HG03378 (cell line): Measurements from ENCODE around the gene FBN3.
"Not testable (repeated sequence)": the region's sequence is repeated elsewhere in the genome, so short reads cannot be mapped to it uniquely, and the experiment has no call there.

Experiments
- ATAC-seq: cut with Tn5 transposase; IDR thresholded peaks from one replicate; pipeline ENCODE4 v1.9.1; 2021; ENCODE audit warnings: mild to moderate bottlenecking, moderate library complexity; ENCODE audit not compliant: unreplicated experiment

Gene FBN3

GRCh38 chr19:8120636-8121480 lies 28.5 kb downstream of the FBN3 start:
- ATAC-seq: no peak

GRCh38 chr19:8117991-8118390 lies 31.4 kb downstream of the FBN3 start:
- no peak for ATAC-seq

GRCh38 chr19:8116437-8117293 lies 32.7 kb downstream of the FBN3 start:
- ATAC-seq: no peak

- ATAC-seq: no peak
Observed at GRCh38 chr19:8115805-8116396, 33.5 kb downstream of the FBN3 start.

GRCh38 chr19:8113017-8113416 lies 36.4 kb downstream of the FBN3 start:
- no peak for ATAC-seq

GRCh38 chr19:8111376-8111775 lies 38.0 kb downstream of the FBN3 start:
- ATAC-seq: no peak

- ATAC-seq: no peak
Observed at GRCh38 chr19:8110931-8111330, 38.5 kb downstream of the FBN3 start.

GRCh38 chr19:8109890-8110662 lies 39.3 kb downstream of the FBN3 start:
- no peak for ATAC-seq

GRCh38 chr19:8109455-8109854 lies 39.9 kb downstream of the FBN3 start:
- ATAC-seq: no peak

GRCh38 chr19:8108560-8109445 lies 40.6 kb downstream of the FBN3 start:
- no peak for ATAC-seq

GRCh38 chr19:8107301-8107903 lies 42.0 kb downstream of the FBN3 start:
- ATAC-seq: no peak

- no peak for ATAC-seq
Observed at GRCh38 chr19:8105471-8105870, 43.9 kb downstream of the FBN3 start.

- not testable (repeated sequence) for ATAC-seq
Observed at GRCh38 chr19:8101910-8102309, 47.5 kb downstream of the FBN3 start.

GRCh38 chr19:8101311-8101710 lies 48.1 kb downstream of the FBN3 start:
- ATAC-seq: no peak

GRCh38 chr19:8097681-8098567 lies 51.5 kb downstream of the FBN3 start:
- ATAC-seq: no peak

GRCh38 chr19:8097198-8097597 lies 52.2 kb downstream of the FBN3 start:
- no peak for ATAC-seq

- ATAC-seq: no peak
Observed at GRCh38 chr19:8096071-8096470, 53.3 kb downstream of the FBN3 start.

- ATAC-seq: no peak
Observed at GRCh38 chr19:8095354-8095886, 54.0 kb downstream of the FBN3 start.
